Nephron (organoid): ENCODE measurements around the gene POU6F2.

Experiments used
- H3K27ac Mint-ChIP-seq, 3 experiments: 2 replicates each; pipeline ENCODE4 v1.8.0; 2020; ENCODE audit warnings: mixed read lengths in 3 of 3, mild to moderate bottlenecking in 2 of 3, moderate library complexity in 1 of 3
- H3K27me3 Mint-ChIP-seq: 2 replicates; pipeline ENCODE4 v1.8.0; 2021; ENCODE audit warnings: low read depth, mild to moderate bottlenecking, moderate library complexity, mixed read lengths
- H3K36me3 Mint-ChIP-seq: 2 replicates; pipeline ENCODE4 v1.8.0; 2020; ENCODE audit warnings: low read depth, mixed read lengths
- H3K4me1 Mint-ChIP-seq: 2 replicates; pipeline ENCODE4 v1.8.0; 2020; ENCODE audit warnings: mixed read lengths
- H3K4me3 Mint-ChIP-seq, 3 experiments: 2 replicates each; pipeline ENCODE4 v1.8.0; 2020; ENCODE audit warnings: mild to moderate bottlenecking in 3 of 3, mixed read lengths in 3 of 3, moderate library complexity in 2 of 3
- H3K9me3 Mint-ChIP-seq: 2 replicates; pipeline ENCODE4 v1.8.0; 2020; ENCODE audit warnings: mixed read lengths
- TF ChIP-seq, protein P1 (sequence below), 3 experiments: fragments of 200-600 bp; sonication (generic); IDR thresholded peaks; one replicate each; pipeline ENCODE4 v1.5.0; 2021; ENCODE audit warnings: antibody characterized with exemption in 3 of 3; ENCODE audit not compliant: unreplicated experiment in 3 of 3

The POU6F2 gene

GRCh38 chr7:39022796-39023195, 45.1 kb downstream of the POU6F2 start:
- Mint-ChIP-seq H3K27me3 (no peaks in the 10 kb centered on the region), H3K9me3 (peaks cover 7% of the 10 kb centered on the region), H3K4me1 (no peaks in the 10 kb centered on the region), H3K27ac (no peak overlapping the region), H3K36me3 (no peaks in the 10 kb centered on the region), H3K4me3 (no peak overlapping the region)
- TF ChIP-seq, protein P1, sequence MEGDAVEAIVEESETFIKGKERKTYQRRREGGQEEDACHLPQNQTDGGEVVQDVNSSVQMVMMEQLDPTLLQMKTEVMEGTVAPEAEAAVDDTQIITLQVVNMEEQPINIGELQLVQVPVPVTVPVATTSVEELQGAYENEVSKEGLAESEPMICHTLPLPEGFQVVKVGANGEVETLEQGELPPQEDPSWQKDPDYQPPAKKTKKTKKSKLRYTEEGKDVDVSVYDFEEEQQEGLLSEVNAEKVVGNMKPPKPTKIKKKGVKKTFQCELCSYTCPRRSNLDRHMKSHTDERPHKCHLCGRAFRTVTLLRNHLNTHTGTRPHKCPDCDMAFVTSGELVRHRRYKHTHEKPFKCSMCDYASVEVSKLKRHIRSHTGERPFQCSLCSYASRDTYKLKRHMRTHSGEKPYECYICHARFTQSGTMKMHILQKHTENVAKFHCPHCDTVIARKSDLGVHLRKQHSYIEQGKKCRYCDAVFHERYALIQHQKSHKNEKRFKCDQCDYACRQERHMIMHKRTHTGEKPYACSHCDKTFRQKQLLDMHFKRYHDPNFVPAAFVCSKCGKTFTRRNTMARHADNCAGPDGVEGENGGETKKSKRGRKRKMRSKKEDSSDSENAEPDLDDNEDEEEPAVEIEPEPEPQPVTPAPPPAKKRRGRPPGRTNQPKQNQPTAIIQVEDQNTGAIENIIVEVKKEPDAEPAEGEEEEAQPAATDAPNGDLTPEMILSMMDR (IDR thresholded peaks at IDR 0.05; ENCODE audit: unreplicated experiment in 3 of 3), result no peak

- Mint-ChIP-seq H3K36me3 (no peaks in the 10 kb centered on the region), H3K27me3 (no peaks in the 10 kb centered on the region), H3K27ac (no peak overlapping the region), H3K4me1 (no peaks in the 10 kb centered on the region), H3K9me3 (peaks cover 7% of the 10 kb centered on the region), H3K4me3 (no peak overlapping the region)
- TF ChIP-seq, protein P1 (IDR thresholded peaks at IDR 0.05; ENCODE audit: unreplicated experiment in 3 of 3), result no peak
Observed at GRCh38 chr7:39027491-39027890, 49.8 kb downstream of the POU6F2 start.

DNA sequence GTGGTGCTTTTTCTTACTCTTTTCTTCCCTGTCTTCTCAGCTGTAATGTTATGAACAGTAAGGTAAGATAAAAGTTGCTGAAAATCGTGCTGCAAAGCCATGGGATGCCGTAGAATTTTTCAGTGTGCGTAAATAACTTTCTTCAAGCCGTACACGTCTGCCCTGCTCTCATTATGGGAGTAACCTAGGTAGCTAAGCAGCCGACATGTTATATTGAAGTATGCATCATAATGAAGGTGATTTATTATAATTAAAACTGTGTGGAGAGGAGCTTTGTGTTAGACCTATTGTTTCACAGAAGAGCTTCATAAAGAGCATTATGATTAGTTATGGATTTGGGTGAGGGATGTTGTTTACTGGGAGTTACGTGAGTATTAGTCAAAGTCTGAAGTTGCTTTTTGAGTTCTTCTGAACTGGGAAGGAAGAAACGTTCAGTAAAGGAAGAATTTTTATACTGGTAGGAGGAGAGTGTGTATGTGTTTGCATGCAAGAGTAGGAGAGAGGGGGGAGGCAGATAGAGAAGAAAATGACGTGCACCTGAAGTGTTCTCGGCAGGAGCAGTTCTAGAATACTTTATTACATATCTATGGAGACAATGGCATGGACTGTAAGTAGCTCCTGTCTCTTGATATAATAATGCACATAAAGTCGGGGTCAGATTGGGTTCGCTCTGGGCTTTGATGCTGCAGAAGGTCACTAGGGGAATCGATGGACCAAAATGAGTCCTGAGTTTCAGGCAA, 56.3 kb downstream of the POU6F2 start:
- H3K36me3 Mint-ChIP-seq, result no peaks in the 10 kb centered on the region
- no peak overlapping the region for H3K4me3 Mint-ChIP-seq
- no peaks in the 10 kb centered on the region for H3K9me3 Mint-ChIP-seq
- peak overlapping the region in 1 of 3 experiments; percentile 1 for H3K27ac Mint-ChIP-seq
- H3K4me1 Mint-ChIP-seq, result no peaks in the 10 kb centered on the region
- no peaks in the 10 kb centered on the region for H3K27me3 Mint-ChIP-seq
- TF ChIP-seq, protein P1 (IDR thresholded peaks at IDR 0.05; ENCODE audit: unreplicated experiment in 3 of 3), result no peak

- no peaks in the 10 kb centered on the region for H3K4me1 Mint-ChIP-seq
- no peaks in the 10 kb centered on the region for H3K36me3 Mint-ChIP-seq
- TF ChIP-seq, protein P1 (IDR thresholded peaks at IDR 0.05; ENCODE audit: unreplicated experiment in 3 of 3), result no peak
- no peak overlapping the region for H3K27ac Mint-ChIP-seq
- no peak overlapping the region for H3K4me3 Mint-ChIP-seq
- H3K9me3 Mint-ChIP-seq, result no peaks in the 10 kb centered on the region
- no peaks in the 10 kb centered on the region for H3K27me3 Mint-ChIP-seq
Observed at GRCh38 chr7:39035156-39035555, 57.4 kb downstream of the POU6F2 start.

DNA sequence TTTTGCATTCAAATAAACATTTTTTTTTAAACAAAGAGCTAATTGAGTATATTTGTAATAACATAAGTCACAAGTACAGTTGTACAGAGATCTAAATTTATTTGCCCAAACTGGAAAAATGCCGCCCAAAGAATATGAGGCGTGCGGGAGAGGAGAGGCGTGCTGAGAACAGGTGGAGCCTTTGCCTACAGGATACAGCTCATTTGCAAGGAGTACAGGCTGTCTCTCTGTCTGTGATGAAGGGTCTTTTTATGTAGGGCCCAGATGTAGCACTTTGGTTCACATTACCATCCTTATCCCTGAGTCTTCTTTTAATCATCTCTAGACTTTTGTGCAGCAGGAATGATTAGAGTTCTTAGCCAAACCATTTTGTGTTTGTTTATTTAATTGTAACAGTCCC, 58.2 kb downstream of the POU6F2 start:
- Mint-ChIP-seq H3K36me3 (no peaks in the 10 kb centered on the region), H3K4me1 (no peaks in the 10 kb centered on the region), H3K4me3 (no peak overlapping the region), H3K9me3 (no peaks in the 10 kb centered on the region), H3K27ac (no peak overlapping the region), H3K27me3 (no peaks in the 10 kb centered on the region)
- TF ChIP-seq, protein P1 (IDR thresholded peaks at IDR 0.05; ENCODE audit: unreplicated experiment in 3 of 3), result no peak

DNA sequence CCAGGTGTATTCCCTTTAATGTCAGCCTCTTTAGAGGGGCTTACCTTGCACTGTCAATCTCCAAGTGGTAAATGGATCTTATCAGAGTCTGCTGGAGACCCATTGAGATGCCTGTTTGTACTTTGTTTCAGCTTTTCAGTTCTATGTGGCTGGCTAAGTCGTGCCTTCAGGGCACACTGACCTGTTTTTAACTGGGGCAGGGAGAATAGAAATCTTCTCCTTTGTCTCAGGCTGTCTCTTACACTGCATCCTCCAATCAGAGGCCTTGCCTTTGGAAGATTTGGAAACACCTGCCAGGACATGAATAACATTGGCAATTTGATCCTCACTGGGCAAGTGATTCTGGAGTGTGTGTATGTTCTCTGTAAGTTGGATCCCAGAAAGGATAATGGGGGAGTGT, 65.0 kb downstream of the POU6F2 start:
- no peaks in the 10 kb centered on the region for H3K9me3 Mint-ChIP-seq
- no peak overlapping the region for H3K4me3 Mint-ChIP-seq
- H3K27ac Mint-ChIP-seq, result no peak overlapping the region
- no peaks in the 10 kb centered on the region for H3K27me3 Mint-ChIP-seq
- peaks cover 18% of the 10 kb centered on the region for H3K4me1 Mint-ChIP-seq
- no peaks in the 10 kb centered on the region for H3K36me3 Mint-ChIP-seq
- TF ChIP-seq, protein P1 (IDR thresholded peaks at IDR 0.05; ENCODE audit: unreplicated experiment in 3 of 3), result no peak
